ENCODE data around the gene MXRA8.
A peak's percentile ranks its signal among the peaks of the same experiment; 100 is the strongest.

MXRA8 gene

GRCh38 chr1:1367315-1367714 is 9.0 kb upstream of the MXRA8 start:
- DNase-seq (ENCODE audit: low read depth) = no peak

DNA sequence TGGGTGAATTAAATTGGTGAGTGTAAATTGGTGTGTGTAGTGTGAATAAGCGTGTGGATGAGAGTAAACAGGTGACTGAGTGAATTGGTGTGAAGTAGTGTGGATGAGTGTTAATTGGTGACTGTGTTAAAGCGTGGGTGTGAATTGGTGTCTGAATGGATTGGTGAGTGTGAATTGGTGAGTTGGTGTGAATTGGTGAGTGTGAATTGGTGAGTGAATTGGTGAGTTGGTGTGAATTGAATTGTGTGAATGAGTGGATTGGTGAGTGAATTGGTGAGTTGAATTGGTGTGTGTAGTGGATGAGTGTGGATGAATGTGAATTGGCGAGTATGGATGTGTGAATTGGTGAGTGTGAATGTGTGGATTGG is 8.3 kb upstream of the MXRA8 start:
- no peak for DNase-seq (ENCODE audit: low read depth)

GRCh38 chr1:1365875-1366698 is 7.7 kb upstream of the MXRA8 start:
- DNase-seq (ENCODE audit: low read depth) = no peak

GRCh38 chr1:1364266-1364665 is 5.9 kb upstream of the MXRA8 start:
- no peak for DNase-seq (ENCODE audit: low read depth)

DNA sequence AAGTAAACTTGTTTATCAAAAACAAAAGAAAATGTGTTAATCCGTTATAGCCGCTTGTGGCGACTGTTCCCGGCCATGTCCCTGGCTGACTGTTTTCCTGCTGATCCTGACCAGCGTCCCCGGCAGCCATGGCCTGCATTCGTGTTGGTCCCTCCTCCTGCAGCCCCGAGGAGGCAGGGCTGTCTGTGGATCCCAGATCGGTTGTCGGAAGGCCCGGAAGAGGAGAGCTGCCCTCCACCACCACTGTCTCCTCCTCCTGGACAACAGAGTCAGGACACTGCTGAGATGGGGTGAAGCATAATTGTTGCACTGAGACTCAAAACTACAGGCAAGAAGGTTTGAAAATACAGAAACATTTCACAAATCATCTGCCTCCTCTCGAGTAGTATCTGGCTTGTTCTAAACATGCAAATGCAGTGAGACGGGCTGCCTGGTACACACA is 3.6 kb upstream of the MXRA8 start:
- peak; percentile 80 for DNase-seq (ENCODE audit: low read depth)

DNA sequence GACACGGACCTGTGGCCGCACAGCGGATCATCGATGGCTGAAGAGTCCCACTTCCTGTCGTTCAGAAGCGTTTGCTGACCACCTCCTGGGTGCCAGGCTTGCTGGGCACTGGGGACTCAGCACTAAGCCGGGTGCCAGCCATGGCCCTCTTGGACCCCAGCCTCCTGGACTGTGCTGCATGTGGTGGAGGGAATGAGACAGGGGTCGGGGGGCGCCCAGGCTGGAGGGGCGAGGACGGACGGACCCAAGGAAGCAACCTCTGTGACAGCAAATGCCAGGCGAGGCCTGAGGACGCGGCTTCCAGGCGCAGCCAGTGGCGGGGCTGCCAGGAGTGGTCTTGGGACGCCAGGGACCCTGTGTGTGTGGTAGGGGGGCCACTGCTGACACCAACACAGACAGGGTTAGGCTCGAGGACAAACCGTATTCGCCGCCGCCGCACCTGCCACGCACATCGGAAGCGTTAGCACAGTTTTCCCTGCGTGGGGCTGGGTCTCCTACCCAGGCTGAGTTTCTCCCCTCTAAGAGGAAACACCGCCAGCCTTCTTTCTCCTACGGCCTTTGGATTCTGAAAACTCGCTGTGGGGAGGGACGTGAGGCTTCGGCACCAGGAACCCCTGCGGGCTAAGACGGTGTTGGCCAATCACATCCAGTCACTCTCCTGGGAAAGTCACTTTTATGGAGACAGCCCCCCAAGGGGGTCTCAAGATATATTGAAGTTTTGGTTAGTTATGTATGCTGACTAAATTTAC is 3.1 kb upstream of the MXRA8 start:
- no peak for DNase-seq (ENCODE audit: low read depth)

GRCh38 chr1:1360506-1361169 is 2.3 kb upstream of the MXRA8 start:
- DNase-seq (ENCODE audit: low read depth) = peak; percentile 92

- peak; percentile 75 for DNase-seq (ENCODE audit: low read depth)
These were observed 1.5 kb upstream of the MXRA8 start for GRCh38 chr1:1359664-1360468.

DNA sequence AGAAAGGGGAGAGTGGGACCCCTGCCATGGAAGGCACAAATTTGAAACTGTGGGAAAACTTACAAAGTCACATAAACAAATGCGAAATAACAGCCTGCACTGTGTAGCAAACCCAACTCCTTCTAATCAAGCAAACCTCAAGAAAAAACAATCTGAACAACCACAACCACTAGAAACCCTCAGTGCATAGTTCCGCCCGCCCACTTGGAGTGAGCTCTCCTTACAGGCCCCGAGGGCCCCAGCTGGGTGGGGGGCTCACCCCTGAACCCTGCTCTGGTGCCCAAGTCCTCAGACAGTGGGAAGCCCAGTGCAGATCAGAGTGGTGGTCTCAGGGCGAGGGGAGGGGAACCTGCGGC is 931 bp upstream of the MXRA8 start:
- DNase-seq (ENCODE audit: low read depth) = peak; percentile 80

DNA sequence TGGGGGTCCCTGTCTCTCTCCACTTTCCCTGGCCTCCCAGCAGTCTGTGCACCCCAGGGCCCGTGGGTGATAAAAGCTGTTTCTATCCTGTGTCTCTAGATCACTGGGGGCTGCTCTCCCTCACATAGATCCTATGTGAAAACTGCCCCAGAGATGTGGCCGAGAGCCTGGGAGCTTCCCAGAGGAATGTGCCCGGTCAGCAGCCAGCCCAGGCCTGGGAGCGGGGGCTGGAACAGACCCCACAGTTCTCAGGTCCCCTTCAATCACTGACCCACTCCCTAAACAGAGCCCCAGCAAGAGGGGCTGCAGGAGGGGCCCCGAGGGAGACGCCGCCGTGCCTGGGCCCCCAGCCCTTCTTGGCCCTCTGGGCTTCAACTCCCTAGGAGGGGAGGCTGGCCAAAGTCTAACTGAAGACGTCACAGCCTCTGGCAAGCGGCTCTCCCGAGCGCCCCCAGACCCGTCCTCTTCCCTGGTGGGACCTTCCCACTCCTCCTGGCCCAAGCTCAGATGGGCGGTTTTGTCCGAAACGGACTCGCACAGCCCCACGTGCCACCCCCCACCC is 403 bp downstream of the MXRA8 start:
- DNase-seq (ENCODE audit: low read depth) = no peak

GRCh38 chr1:1356796-1357401 is 1.5 kb downstream of the MXRA8 start:
- no peak for DNase-seq (ENCODE audit: low read depth)

- no peak for DNase-seq (ENCODE audit: low read depth)
These were observed 2.1 kb downstream of the MXRA8 start for GRCh38 chr1:1356166-1356795.

GRCh38 chr1:1355416-1355815 is 2.9 kb downstream of the MXRA8 start:
- DNase-seq (ENCODE audit: low read depth) = no peak

GRCh38 chr1:1354271-1355247 is 3.8 kb downstream of the MXRA8 start:
- no peak for DNase-seq (ENCODE audit: low read depth)

- DNase-seq (ENCODE audit: low read depth) = no peak
These were observed 4.8 kb downstream of the MXRA8 start for GRCh38 chr1:1353389-1354151.

DNA sequence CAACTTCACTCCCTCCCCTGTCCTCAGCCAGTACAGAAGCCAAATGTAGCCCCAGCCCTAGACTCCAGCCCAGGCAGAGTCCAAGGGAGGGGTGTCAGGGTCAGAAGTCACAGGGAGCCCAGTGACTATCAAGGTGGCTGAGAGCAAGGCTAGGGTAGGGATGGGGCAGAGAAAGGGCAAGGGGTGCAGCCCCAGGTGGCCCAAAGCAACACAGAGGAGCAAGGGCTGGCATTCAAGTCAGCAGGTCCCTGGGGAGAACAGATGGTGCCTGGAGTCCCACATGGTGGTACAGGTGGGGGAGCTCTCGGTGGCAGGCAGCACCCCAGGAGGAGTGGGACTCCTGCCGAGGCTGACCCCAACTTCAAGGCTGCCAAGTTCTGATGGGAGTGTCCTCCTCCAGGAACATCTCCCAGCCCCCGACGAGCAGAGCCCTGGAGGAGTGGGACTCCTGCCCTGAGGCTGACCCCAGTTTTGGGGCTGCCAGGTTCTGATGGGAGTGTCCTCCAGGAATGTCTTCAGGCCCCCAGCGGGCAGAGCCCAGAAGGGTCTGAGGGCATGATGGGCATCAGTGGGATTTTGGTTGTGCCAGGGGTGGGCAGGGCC is 5.5 kb downstream of the MXRA8 start:
- DNase-seq (ENCODE audit: low read depth) = no peak

- DNase-seq (ENCODE audit: low read depth) = no peak
These were observed 6.6 kb downstream of the MXRA8 start for GRCh38 chr1:1351511-1352427.
